HepG2 (cell line): ENCODE measurements around the gene ETFA. TPM values are rescaled to one million over a fixed set of nuclear protein-coding genes. Genes with fewer than 3 reads are reported as not detected.

ENCODE experiments used
- ATAC-seq: fragments of 200-7000 bp; cut with Tn5 transposase; 3 replicates; pipeline ENCODE4 v1.9.1; 2020; ENCODE audit warnings: mild to moderate bottlenecking, moderate library complexity
- BruUV-seq: library from RNA; stranded (reverse); fragments of 400-500 nt; replicated peaks from 2 replicates; lab custom pipeline; 2021; lab: Mats Ljungman, UMichigan
- CTCF ChIA-PET: fragments of 300-600 bp; formaldehyde crosslinking; extraction: SDS; loops from one replicate; lab custom pipeline; 2021; ENCODE audit warnings: low total read pairs, inconsistent platforms, low intra/inter-chr PET ratio; lab: Yijun Ruan, JAX
- POLR2A ChIA-PET: fragments of 350-600 bp; sonication (Branson Sonifier 250); formaldehyde crosslinking; loops from one replicate; lab custom pipeline; 2020; ENCODE audit warnings: antibody characterized with exemption, inconsistent platforms; lab: Yijun Ruan, JAX
- DNase-seq: peaks from one replicate; pipeline ENCODE4 v3.0.0-alpha.2; 2015; ENCODE audit warnings: low spot score
- FAIRE-seq: peaks from 3 replicates; lab custom pipeline; 2011; peaks lifted over from hg19 to GRCh38; lab: Jason Lieb, UNC
- H2AFZ ChIP-seq: one replicate; pipeline ENCODE4 v1.6.1; 2011; ENCODE audit warnings: low read length, inconsistent platforms
- H3K27ac ChIP-seq: fragments of 300-600 bp; 3 replicates; pipeline ENCODE4 v1.8.0; 2011; ENCODE audit warnings: mixed run types, mild to moderate bottlenecking, mixed read lengths, low read length, inconsistent platforms; ENCODE audit not compliant: insufficient read depth; ENCODE audit errors: extremely low read length
- H3K27me3 ChIP-seq, 2 experiments: fragments of 200-600 bp in 1 of 2; 2 replicates in 1 of 2; 3 replicates in 1 of 2; pipeline versions ENCODE4 v1.6.0 to v1.8.0; 2011; ENCODE audit warnings: low read length in 2 of 2, mild to moderate bottlenecking in 2 of 2, moderate library complexity in 2 of 2, inconsistent platforms in 1 of 2; ENCODE audit not compliant: insufficient read depth in 2 of 2, control insufficient read depth in 1 of 2
- H3K36me3 ChIP-seq, 2 experiments: fragments of 200-600 bp in 1 of 2; replicated peaks in 1 of 2; 2 replicates in 1 of 2; 3 replicates in 1 of 2; pipeline versions ENCODE4 v1.5.1 to v1.8.0; 2011; ENCODE audit warnings: low read length in 2 of 2, inconsistent platforms in 1 of 2; ENCODE audit not compliant: insufficient read depth in 2 of 2, control insufficient read depth in 1 of 2
- H3K4me1 ChIP-seq: 2 replicates; pipeline ENCODE4 v1.5.1; 2012; ENCODE audit warnings: low read length, inconsistent platforms; ENCODE audit not compliant: insufficient read depth
- H3K4me2 ChIP-seq: 2 replicates; pipeline ENCODE4 v1.6.0; 2011; ENCODE audit warnings: low read depth, low read length, inconsistent platforms
- H3K4me3 ChIP-seq, 3 experiments: fragments of 200-600 bp in 1 of 3; sonication (generic), shearing (Covaris generic) in 1 of 3; replicated peaks in 1 of 3; 2 replicates each; pipeline ENCODE4 v1.5.1; 2011 to 2016; ENCODE audit warnings: low read length in 3 of 3, inconsistent platforms in 2 of 3, low read depth in 2 of 3, mild to moderate bottlenecking in 2 of 3, control low read depth in 1 of 3, mixed read lengths in 1 of 3; ENCODE audit not compliant: insufficient read depth in 1 of 3
- H3K79me2 ChIP-seq: one replicate; pipeline ENCODE4 v1.6.1; 2011; ENCODE audit warnings: low read length, inconsistent platforms; ENCODE audit not compliant: insufficient read depth
- H3K9ac ChIP-seq: 2 replicates; pipeline ENCODE4 v1.6.0; 2011; ENCODE audit warnings: mild to moderate bottlenecking, low read depth, low read length, inconsistent platforms; ENCODE audit not compliant: insufficient read depth
- H3K9me3 ChIP-seq: 2 replicates; pipeline ENCODE4 v1.5.1; 2012; ENCODE audit warnings: mild to moderate bottlenecking, low read length
- H4K20me1 ChIP-seq: 2 replicates; pipeline ENCODE4 v1.6.0; 2011; ENCODE audit warnings: inconsistent platforms, mild to moderate bottlenecking, low read length, moderate library complexity; ENCODE audit not compliant: insufficient read depth
- E2F2 ChIP-seq: sonication (generic); formaldehyde crosslinking; IDR thresholded peaks from 2 replicates; pipeline ENCODE4 v1.4.0; 2020; ENCODE audit warnings: missing genetic modification reagents, borderline replicate concordance
- KDM5B ChIP-seq: sonication (generic); formaldehyde crosslinking; IDR thresholded peaks from 2 replicates; pipeline ENCODE4 v1.4.0; 2020; ENCODE audit warnings: missing genetic modification reagents, mild to moderate bottlenecking, borderline replicate concordance
- REL ChIP-seq: sonication (generic); formaldehyde crosslinking; conservative IDR thresholded peaks from 2 replicates; pipeline ENCODE4 v1.8.0; 2022; ENCODE audit warnings: mild to moderate bottlenecking, missing genetic modification reagents, moderate library complexity
- TEAD2 ChIP-seq: sonication (generic); formaldehyde crosslinking; IDR thresholded peaks from 2 replicates; pipeline ENCODE4 v1.9.0; 2021; ENCODE audit warnings: missing genetic modification reagents
- ZBTB46 ChIP-seq: sonication (generic); formaldehyde crosslinking; IDR thresholded peaks from 2 replicates; pipeline ENCODE4 v1.4.0; 2020; ENCODE audit warnings: mild to moderate bottlenecking, missing genetic modification reagents, borderline replicate concordance
- ZFP41 ChIP-seq: sonication (generic); formaldehyde crosslinking; IDR thresholded peaks from 2 replicates; pipeline ENCODE4 v1.4.0; 2020; ENCODE audit warnings: mild to moderate bottlenecking, missing genetic modification reagents, borderline replicate concordance
- ZNF484 ChIP-seq: sonication (generic); formaldehyde crosslinking; IDR thresholded peaks from 2 replicates; pipeline ENCODE4 v1.5.1; 2020; ENCODE audit warnings: mild to moderate bottlenecking, low read depth, missing genetic modification reagents, borderline replicate concordance
- WGBS: methylation state at CpG from one replicate; pipeline ENCODE4 v1.1.6; 2017; ENCODE audit warnings: low lambda C conversion rate; 5-methylcytosine and 5-hydroxymethylcytosine counted together
- in situ Hi-C: cut with HindIII; loops from 2 replicates; pipeline ENCODE4 v1.10.0; 2017; ENCODE audit warnings: low pct_unique_long_range_greater_than_20kb; ENCODE audit not compliant: extremely low pct_ligation_motif_present
- intact Hi-C: fragments of 100-400 bp; cut with micrococcal nuclease; formaldehyde crosslinking; loops from one replicate; pipeline ENCODE4 v1.10.0; 2022; ENCODE audit not compliant: unreplicated experiment
- polyA plus RNA-seq, 8 experiments: library from polyadenylated mRNA; depleted of rRNA in 3 of 8; stranded (reverse) in 7 of 8; unstranded in 1 of 8; fragments of >200 nt; fragmentation: Illumina TruSeq in 4 of 8; extraction: Trizol in 4 of 8; gene quantifications; 2 replicates each; pipeline versions ENCODE4 v1.2.1 to v1.2.3, GENCODE V29; 2011 to 2016; ENCODE audit warnings: low read depth in 4 of 8, missing spikeins in 1 of 8, mixed read lengths in 1 of 8; ENCODE audit not compliant: insufficient read depth in 1 of 8
- total RNA-seq, 5 experiments: library from RNA; depleted of rRNA; stranded (reverse); fragments of >200 nt; fragmentation: Illumina TruSeq; extraction: Trizol; gene quantifications; 2 replicates each; pipeline ENCODE4 v1.2.3, GENCODE V29; 2016; ENCODE audit warnings: low read depth in 1 of 5
- TF ChIP-seq, protein P1 (sequence below): sonication (generic); formaldehyde crosslinking; IDR thresholded peaks from 2 replicates; pipeline ENCODE4 v1.5.1; 2020; ENCODE audit warnings: missing genetic modification reagents, mild to moderate bottlenecking, borderline replicate concordance
- TF ChIP-seq, protein P2 (sequence below), 2 experiments: sonication (generic) in 1 of 2; formaldehyde crosslinking in 1 of 2; IDR thresholded peaks; 2 replicates each; pipeline versions ENCODE4 v1.4.0 to v1.6.1; 2018 to 2020; ENCODE audit warnings: missing genetic modification reagents in 2 of 2, borderline replicate concordance in 1 of 2, low read depth in 1 of 2, mild to moderate bottlenecking in 1 of 2, missing biosample characterization in 1 of 2

The ETFA gene
- total and polyA plus RNA-seq, 2 of the 13 experiments (the other 11 are each of a cell fraction or from before 2014, with no cell fraction given): 291 to 396 TPM

GRCh38 chr15:76311100-76311953, at the start of gene ETFA (continued):
- TF ChIP-seq ZBTB46 (CRISPR knock-in tag) (peak; percentile 92; the same call in 1 of the 2 replicates), ZNF484 (CRISPR knock-in tag) (peak; percentile 24; the same call in 1 of the 2 replicates), REL (CRISPR knock-in tag) (peak; percentile 79; the same call in 1 of the 2 replicates), E2F2 (no peak), KDM5B (peak; percentile 98)
- TF ChIP-seq, protein P1, sequence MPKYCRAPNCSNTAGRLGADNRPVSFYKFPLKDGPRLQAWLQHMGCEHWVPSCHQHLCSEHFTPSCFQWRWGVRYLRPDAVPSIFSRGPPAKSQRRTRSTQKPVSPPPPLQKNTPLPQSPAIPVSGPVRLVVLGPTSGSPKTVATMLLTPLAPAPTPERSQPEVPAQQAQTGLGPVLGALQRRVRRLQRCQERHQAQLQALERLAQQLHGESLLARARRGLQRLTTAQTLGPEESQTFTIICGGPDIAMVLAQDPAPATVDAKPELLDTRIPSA (CRISPR knock-in tag): 0 out of 2 replicates have a peak, but pooled peaks have one; percentile 56

GRCh38 chr15:76360416-76360815, 49.1 kb upstream of the ETFA start:
- no peak for FAIRE-seq
- no peaks in the 10 kb centered on the region for H4K20me1 ChIP-seq
- in situ Hi-C loops (no loop called here), intact Hi-C loops (no loop called here)
- no peaks in the 10 kb centered on the region for H3K27me3 ChIP-seq
- POLR2A ChIA-PET: no interaction called here
- 95% methylated on average over 3 of the region's 3 CpGs for WGBS
- no peak overlapping the region for H3K27ac ChIP-seq
- no TSS peak for BruUV-seq
- ATAC-seq: no peak
- no peak overlapping the region for H3K9ac ChIP-seq
- CTCF ChIA-PET: no interaction called here
- H3K4me1 ChIP-seq: no peaks in the 10 kb centered on the region
- H2AFZ ChIP-seq: no peak overlapping the region
- no peaks in the 10 kb centered on the region for H3K36me3 ChIP-seq
- H3K79me2 ChIP-seq: no peaks in the 10 kb centered on the region
- H3K4me3 ChIP-seq: no peak overlapping the region
- H3K4me2 ChIP-seq: no peak overlapping the region
- DNase-seq: no peak
- H3K9me3 ChIP-seq: no peaks in the 10 kb centered on the region
- TF ChIP-seq, protein P2, sequence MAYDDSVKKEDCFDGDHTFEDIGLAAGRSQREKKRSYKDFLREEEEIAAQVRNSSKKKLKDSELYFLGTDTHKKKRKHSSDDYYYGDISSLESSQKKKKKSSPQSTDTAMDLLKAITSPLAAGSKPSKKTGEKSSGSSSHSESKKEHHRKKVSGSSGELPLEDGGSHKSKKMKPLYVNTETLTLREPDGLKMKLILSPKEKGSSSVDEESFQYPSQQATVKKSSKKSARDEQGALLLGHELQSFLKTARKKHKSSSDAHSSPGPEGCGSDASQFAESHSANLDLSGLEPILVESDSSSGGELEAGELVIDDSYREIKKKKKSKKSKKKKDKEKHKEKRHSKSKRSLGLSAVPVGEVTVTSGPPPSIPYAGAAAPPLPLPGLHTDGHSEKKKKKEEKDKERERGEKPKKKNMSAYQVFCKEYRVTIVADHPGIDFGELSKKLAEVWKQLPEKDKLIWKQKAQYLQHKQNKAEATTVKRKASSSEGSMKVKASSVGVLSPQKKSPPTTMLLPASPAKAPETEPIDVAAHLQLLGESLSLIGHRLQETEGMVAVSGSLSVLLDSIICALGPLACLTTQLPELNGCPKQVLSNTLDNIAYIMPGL (CRISPR knock-in tag; IDR thresholded peaks at IDR 0.05; ENCODE audit: borderline replicate concordance in 1 of 2, low read depth in 1 of 2): no peak
- TF ChIP-seq ZFP41 (no peak), TEAD2 (CRISPR knock-in tag) (no peak)
